K562 (cell line): Measurements from ENCODE around the gene PLK1. TPM values are rescaled to one million over a fixed set of nuclear protein-coding genes. Genes with fewer than 3 reads are reported as not detected.
A peak's percentile ranks its signal among the peaks of the same experiment; 100 is the strongest.

Experiments used
- ARHGAP35 ChIP-seq: fragments of 450-650 bp; IDR thresholded peaks from 2 replicates; pipeline ENCODE4 v1.6.1; 2018; ENCODE audit not compliant: partially characterized antibody
- CHD2 ChIP-seq: IDR thresholded peaks from 2 replicates; pipeline ENCODE4 v1.6.1; 2011; ENCODE audit warnings: low read depth, low read length
- GABPB2 ChIP-seq: fragments of 250-450 bp; sonication (Bioruptor Pico); conservative IDR thresholded peaks from 2 replicates; pipeline ENCODE4 v1.5.1; 2021; ENCODE audit warnings: mild to moderate bottlenecking
- NCOA1 ChIP-seq: fragments of 450-650 bp; IDR thresholded peaks from 2 replicates; pipeline ENCODE4 v1.6.1; 2016; ENCODE audit warnings: low read depth
- NKRF ChIP-seq: fragments of 450-650 bp; IDR thresholded peaks from 2 replicates; pipeline ENCODE4 v1.6.1; 2016; ENCODE audit warnings: borderline replicate concordance
- PHF20 ChIP-seq: fragments of 450-650 bp; IDR thresholded peaks from 2 replicates; pipeline ENCODE4 v1.6.1; 2018; ENCODE audit not compliant: partially characterized antibody
- RBFOX2 ChIP-seq: fragments of 200-400 bp; formaldehyde crosslinking; IDR thresholded peaks from 2 replicates; pipeline ENCODE4 v1.6.1; 2017; ENCODE audit warnings: low read depth, mild to moderate bottlenecking, low read length, moderate library complexity
- RBM34 ChIP-seq: fragments of 200-400 bp; formaldehyde crosslinking; IDR thresholded peaks from 2 replicates; pipeline ENCODE4 v1.6.1; 2018; ENCODE audit warnings: low read length, borderline replicate concordance; ENCODE audit not compliant: insufficient read depth
- SMAD1 ChIP-seq: fragments of 150-350 bp; IDR thresholded peaks from 2 replicates; pipeline ENCODE4 v1.6.1; 2014; ENCODE audit warnings: low read length, low read depth; ENCODE audit not compliant: partially characterized antibody
- TBP ChIP-seq: optimal IDR thresholded peaks from 2 replicates; pipeline ENCODE3; 2011; ENCODE audit warnings: low read depth, low read length, improper control_type of control experiment
- ZBTB7A ChIP-seq: IDR thresholded peaks from 2 replicates; pipeline ENCODE4 v1.6.1; 2011; ENCODE audit warnings: low read depth, mild to moderate bottlenecking, low read length, moderate library complexity, borderline replicate concordance; ENCODE audit not compliant: control insufficient read depth
- ZBTB9 ChIP-seq: fragments of 450-650 bp; formaldehyde crosslinking; IDR thresholded peaks from 2 replicates; pipeline ENCODE4 v1.4.0; 2020; ENCODE audit warnings: mild to moderate bottlenecking, moderate library complexity
- ZKSCAN1 ChIP-seq: fragments of 150-350 bp; IDR thresholded peaks from 2 replicates; pipeline ENCODE4 v1.6.1; 2016; ENCODE audit warnings: low read depth, low read length
- ZNF408 ChIP-seq: fragments of 250-450 bp; sonication (Bioruptor Pico); IDR thresholded peaks from 2 replicates; pipeline ENCODE4 v1.4.0; 2020; ENCODE audit warnings: low read depth, mild to moderate bottlenecking, moderate library complexity
- ZNF583 ChIP-seq: fragments of 250-450 bp; sonication (Bioruptor Pico); IDR thresholded peaks from 2 replicates; pipeline ENCODE4 v1.4.0; 2020
- ZNF766 ChIP-seq: fragments of 200-800 bp; sonication (Bioruptor generic); conservative IDR thresholded peaks from 2 replicates; pipeline ENCODE4 v1.6.1; 2016; ENCODE audit warnings: missing genetic modification characterization, missing compliant biosample characterization
- polyA plus RNA-seq, 8 experiments: library from polyadenylated mRNA; depleted of rRNA in 4 of 8; stranded (reverse) in 5 of 8; unstranded in 3 of 8; fragments of >200 nt; fragmentation: Nextera tagmentation in 2 of 8; fragmentation: Illumina TruSeq in 1 of 8; extraction: Ambion mirVana in 2 of 8; extraction: Trizol in 1 of 8; gene quantifications; 2 replicates each; pipeline versions ENCODE4 v1.2.1 to v1.2.3, GENCODE V29; 2011 to 2014; ENCODE audit warnings: inconsistent platforms in 1 of 8, missing spikeins in 1 of 8
- total RNA-seq, 7 experiments: library from RNA; depleted of rRNA in 6 of 7; stranded (reverse); fragments of >200 nt in 6 of 7; fragmentation: Illumina TruSeq in 2 of 7; extraction: Trizol in 2 of 7; gene quantifications; 2 replicates each; pipeline versions ENCODE4 v1.2.1 to v1.2.3, GENCODE V29; 2011 to 2021; ENCODE audit warnings: low replicate concordance in 1 of 7
- TF ChIP-seq, protein P1 (sequence below): fragments of 450-650 bp; IDR thresholded peaks from 2 replicates; pipeline ENCODE4 v1.6.1; 2017; ENCODE audit warnings: antibody characterized with exemption, mild to moderate bottlenecking
- TF ChIP-seq, protein P2 (sequence below): fragments of 250-450 bp; sonication (Bioruptor Pico); IDR thresholded peaks from 2 replicates; pipeline ENCODE4 v1.5.0; 2021
- TF ChIP-seq, protein P3 (sequence below): fragments of 450-650 bp; formaldehyde crosslinking; IDR thresholded peaks from 2 replicates; pipeline ENCODE4 v1.4.0; 2020; ENCODE audit warnings: mild to moderate bottlenecking, moderate library complexity

Gene PLK1
- total and polyA plus RNA-seq, 9 of the 15 experiments (the other 6 are each of a cell fraction or from before 2014, with no cell fraction given): 13.6 to 212 (median 45.5) TPM

- TF ChIP-seq, protein P1, sequence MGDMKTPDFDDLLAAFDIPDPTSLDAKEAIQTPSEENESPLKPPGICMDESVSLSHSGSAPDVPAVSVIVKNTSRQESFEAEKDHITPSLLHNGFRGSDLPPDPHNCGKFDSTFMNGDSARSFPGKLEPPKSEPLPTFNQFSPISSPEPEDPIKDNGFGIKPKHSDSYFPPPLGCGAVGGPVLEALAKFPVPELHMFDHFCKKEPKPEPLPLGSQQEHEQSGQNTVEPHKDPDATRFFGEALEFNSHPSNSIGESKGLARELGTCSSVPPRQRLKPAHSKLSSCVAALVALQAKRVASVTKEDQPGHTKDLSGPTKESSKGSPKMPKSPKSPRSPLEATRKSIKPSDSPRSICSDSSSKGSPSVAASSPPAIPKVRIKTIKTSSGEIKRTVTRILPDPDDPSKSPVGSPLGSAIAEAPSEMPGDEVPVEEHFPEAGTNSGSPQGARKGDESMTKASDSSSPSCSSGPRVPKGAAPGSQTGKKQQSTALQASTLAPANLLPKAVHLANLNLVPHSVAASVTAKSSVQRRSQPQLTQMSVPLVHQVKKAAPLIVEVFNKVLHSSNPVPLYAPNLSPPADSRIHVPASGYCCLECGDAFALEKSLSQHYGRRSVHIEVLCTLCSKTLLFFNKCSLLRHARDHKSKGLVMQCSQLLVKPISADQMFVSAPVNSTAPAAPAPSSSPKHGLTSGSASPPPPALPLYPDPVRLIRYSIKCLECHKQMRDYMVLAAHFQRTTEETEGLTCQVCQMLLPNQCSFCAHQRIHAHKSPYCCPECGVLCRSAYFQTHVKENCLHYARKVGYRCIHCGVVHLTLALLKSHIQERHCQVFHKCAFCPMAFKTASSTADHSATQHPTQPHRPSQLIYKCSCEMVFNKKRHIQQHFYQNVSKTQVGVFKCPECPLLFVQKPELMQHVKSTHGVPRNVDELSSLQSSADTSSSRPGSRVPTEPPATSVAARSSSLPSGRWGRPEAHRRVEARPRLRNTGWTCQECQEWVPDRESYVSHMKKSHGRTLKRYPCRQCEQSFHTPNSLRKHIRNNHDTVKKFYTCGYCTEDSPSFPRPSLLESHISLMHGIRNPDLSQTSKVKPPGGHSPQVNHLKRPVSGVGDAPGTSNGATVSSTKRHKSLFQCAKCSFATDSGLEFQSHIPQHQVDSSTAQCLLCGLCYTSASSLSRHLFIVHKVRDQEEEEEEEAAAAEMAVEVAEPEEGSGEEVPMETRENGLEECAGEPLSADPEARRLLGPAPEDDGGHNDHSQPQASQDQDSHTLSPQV: no peak
- no peak for TF ChIP-seq ZNF583 (CRISPR knock-in tag)
- TF ChIP-seq ARHGAP35: no peak
- TF ChIP-seq ZKSCAN1: no peak
- TF ChIP-seq NCOA1: no peak
- no peak for TF ChIP-seq RBM34
- TF ChIP-seq, protein P2, sequence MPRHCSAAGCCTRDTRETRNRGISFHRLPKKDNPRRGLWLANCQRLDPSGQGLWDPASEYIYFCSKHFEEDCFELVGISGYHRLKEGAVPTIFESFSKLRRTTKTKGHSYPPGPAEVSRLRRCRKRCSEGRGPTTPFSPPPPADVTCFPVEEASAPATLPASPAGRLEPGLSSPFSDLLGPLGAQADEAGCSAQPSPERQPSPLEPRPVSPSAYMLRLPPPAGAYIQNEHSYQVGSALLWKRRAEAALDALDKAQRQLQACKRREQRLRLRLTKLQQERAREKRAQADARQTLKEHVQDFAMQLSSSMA (CRISPR knock-in tag): no peak
- peak; percentile 33; the same call in 1 of the 2 replicates for TF ChIP-seq ZBTB7A
- no peak for TF ChIP-seq SMAD1
- no peak for TF ChIP-seq GABPB2 (CRISPR knock-in tag)
- no peak for TF ChIP-seq PHF20
- no peak for TF ChIP-seq ZNF408
- TF ChIP-seq ZNF766: no peak
- peak; percentile 46 for TF ChIP-seq TBP
- peak; percentile 69 for TF ChIP-seq RBFOX2
- no peak for TF ChIP-seq ZBTB9 (CRISPR knock-in tag)
- peak; percentile 36; the same call in 1 of the 2 replicates for TF ChIP-seq NKRF
- TF ChIP-seq, protein P3, sequence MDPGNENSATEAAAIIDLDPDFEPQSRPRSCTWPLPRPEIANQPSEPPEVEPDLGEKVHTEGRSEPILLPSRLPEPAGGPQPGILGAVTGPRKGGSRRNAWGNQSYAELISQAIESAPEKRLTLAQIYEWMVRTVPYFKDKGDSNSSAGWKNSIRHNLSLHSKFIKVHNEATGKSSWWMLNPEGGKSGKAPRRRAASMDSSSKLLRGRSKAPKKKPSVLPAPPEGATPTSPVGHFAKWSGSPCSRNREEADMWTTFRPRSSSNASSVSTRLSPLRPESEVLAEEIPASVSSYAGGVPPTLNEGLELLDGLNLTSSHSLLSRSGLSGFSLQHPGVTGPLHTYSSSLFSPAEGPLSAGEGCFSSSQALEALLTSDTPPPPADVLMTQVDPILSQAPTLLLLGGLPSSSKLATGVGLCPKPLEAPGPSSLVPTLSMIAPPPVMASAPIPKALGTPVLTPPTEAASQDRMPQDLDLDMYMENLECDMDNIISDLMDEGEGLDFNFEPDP (CRISPR knock-in tag): no peak
- TF ChIP-seq CHD2: no peak
Measured at GRCh38 chr16:23679274-23679985, 741 bp downstream of the PLK1 start (continued).
